Activated CD4-positive, alpha-beta memory T cell treated with anti-CD3 and anti-CD28 coated beads, Interleukin-2, amount 10 ng/mL, durations not matched to agents 7 days and 5 days (primary cell): Measurements from ENCODE around the gene TMEM63C. TPM values are rescaled to one million over a fixed set of nuclear protein-coding genes. Genes with fewer than 3 reads are reported as not detected.
"Not testable (repeated sequence)": the region's sequence is repeated elsewhere in the genome, so short reads cannot be mapped to it uniquely, and the experiment has no call there.

Source experiments
- CTCF ChIA-PET: fragments of 350-600 bp; sonication (Branson Sonifier 250); formaldehyde crosslinking; loops from one replicate; lab custom pipeline; 2021; ENCODE audit warnings: antibody characterized with exemption, inconsistent platforms; lab: Charles Lee
- POLR2A ChIA-PET: fragments of 350-600 bp; sonication (Branson Sonifier 250); formaldehyde crosslinking; loops from one replicate; lab custom pipeline; 2021; ENCODE audit warnings: antibody characterized with exemption; lab: Charles Lee
- DNase-seq: peaks from one replicate; pipeline ENCODE4 v3.0.0-alpha.2; 2020
- H3K27ac Mint-ChIP-seq: one replicate; pipeline ENCODE4 v1.8.0; 2021; ENCODE audit warnings: mild to moderate bottlenecking, mixed read lengths
- H3K27me3 Mint-ChIP-seq: one replicate; pipeline ENCODE4 v1.8.0; 2021; ENCODE audit warnings: mixed read lengths
- H3K36me3 Mint-ChIP-seq: one replicate; pipeline ENCODE4 v1.8.0; 2021; ENCODE audit warnings: low read depth, mixed read lengths
- H3K4me1 Mint-ChIP-seq: one replicate; pipeline ENCODE4 v1.8.0; 2021; ENCODE audit warnings: mixed read lengths
- H3K4me3 Mint-ChIP-seq: one replicate; pipeline ENCODE4 v1.8.0; 2021; ENCODE audit warnings: mild to moderate bottlenecking, mixed read lengths
- H3K9me3 Mint-ChIP-seq: one replicate; pipeline ENCODE4 v1.8.0; 2021; ENCODE audit warnings: mixed read lengths
- total RNA-seq, 2 experiments: library from RNA; stranded (reverse); gene quantifications; one replicate each; pipeline ENCODE4 v1.2.3, GENCODE V29; 2021

The TMEM63C gene
- total RNA-seq, 2 experiments from 2014 or later = 1.5 to 1.9 TPM

DNA sequence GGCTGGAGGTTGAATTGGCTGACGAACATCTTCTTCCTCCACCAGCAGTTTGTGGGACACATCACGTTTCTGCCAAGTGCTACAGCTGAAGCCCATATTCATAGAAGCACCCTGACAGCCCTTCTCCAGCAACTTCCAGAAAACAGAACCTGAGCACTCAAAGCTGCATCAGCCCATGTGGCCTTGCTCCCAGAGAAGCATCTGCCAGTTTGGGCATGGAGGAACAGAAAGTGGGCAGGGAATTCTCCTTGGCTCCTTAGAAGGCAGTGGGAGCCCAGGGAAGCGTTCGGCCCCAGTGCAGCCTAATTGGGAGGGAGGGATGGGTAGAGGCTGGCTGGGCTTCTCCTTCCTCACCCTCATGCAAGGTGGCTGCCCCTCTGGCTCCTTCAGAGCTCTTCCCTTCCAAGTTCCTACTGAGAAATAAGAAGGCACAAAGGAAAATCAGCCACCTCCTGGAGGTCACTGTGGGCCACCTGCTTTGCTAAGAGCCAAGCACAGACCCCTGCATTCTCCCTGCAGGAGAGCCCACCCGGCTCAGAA lies 93.5 kb downstream of the TMEM63C start:
- ChIA-PET CTCF (no interaction called here), POLR2A (no interaction called here)
- no peak for DNase-seq
- no peak overlapping the region for H3K27ac Mint-ChIP-seq
- no peaks in the 10 kb centered on the region for H3K9me3 Mint-ChIP-seq
- peaks cover 20% of the 10 kb centered on the region for H3K27me3 Mint-ChIP-seq
- H3K36me3 Mint-ChIP-seq = no peaks in the 10 kb centered on the region
- no peak overlapping the region for H3K4me3 Mint-ChIP-seq
- H3K4me1 Mint-ChIP-seq = no peaks in the 10 kb centered on the region

DNA sequence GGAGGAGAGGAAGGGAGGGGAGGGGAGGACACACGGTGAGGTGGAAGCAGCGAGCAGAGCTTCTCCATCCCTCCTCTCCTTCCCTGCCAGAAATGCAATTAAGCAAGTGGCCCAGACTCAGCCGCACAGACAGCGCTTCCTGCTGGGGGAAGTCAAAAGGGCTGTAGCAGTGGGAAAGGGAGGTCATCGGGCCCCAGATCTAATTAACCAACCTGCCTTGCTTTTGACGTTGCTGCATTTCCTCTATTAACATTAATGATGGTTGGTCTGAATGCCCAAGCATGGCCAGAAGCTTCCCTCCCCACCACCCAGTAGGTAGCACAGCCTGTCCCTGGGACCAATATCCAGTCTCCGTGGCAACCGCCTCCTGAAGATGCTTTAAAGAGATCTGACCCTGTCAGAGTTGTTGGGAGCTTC lies 94.0 kb downstream of the TMEM63C start:
- Mint-ChIP-seq H3K4me3 (no peak overlapping the region), H3K4me1 (no peaks in the 10 kb centered on the region), H3K9me3 (no peaks in the 10 kb centered on the region), H3K27me3 (peaks cover 18% of the 10 kb centered on the region), H3K27ac (no peak overlapping the region), H3K36me3 (no peaks in the 10 kb centered on the region)
- DNase-seq = no peak
- ChIA-PET POLR2A (no interaction called here), CTCF (no interaction called here)

DNA sequence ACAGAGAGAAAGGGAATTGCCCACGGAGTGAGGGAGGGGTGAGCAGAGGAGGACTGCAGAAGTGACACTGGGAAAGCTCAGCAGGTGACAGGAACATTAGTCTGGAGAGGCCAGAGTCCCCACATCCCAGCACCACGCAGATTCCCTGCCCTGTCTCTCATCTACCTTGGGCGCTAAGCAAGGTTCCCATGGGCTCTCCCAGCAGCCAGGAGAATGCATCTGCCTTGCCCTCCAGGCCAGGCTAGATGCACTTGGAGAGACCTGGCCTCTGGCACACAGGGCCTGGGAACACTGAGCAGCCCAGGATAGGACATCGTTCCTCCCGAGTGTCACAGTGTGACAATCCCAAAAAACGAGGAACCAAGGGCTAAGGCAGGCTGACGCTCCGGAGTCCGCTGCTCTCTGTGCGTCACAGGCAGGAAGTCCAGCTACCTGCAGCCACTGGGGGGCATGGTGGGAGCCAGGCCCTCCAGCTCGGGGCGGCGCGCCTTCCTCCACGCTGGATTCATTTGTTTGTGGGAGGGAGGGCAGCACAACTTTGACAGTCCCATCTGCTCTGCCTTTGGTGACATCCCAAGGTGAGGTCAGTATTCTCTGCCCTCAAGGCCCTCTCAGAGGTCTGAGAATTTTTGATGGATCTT lies 94.8 kb downstream of the TMEM63C start:
- peaks cover 14% of the 10 kb centered on the region for H3K27me3 Mint-ChIP-seq
- no peak overlapping the region for H3K4me3 Mint-ChIP-seq

DNA sequence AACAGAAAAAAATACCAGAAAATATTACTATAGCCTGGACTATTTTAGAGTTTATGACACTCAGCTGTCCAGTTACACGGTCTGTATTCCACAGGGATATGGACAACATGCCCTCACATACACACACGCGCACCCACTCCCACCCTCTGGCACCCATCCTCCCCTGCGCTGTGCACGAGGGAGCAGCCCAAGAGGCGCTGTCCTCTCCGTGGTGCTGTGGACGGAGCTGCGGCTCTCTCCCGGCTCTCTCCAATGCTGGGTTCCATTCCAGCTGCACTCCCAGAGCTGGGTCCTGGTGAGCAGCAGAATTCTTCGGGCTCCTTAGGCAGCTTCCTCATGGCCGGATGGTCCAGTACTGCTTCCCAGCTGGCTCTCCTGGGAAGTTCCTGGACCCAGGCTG lies 95.4 kb downstream of the TMEM63C start:
- no peak overlapping the region for H3K27ac Mint-ChIP-seq
- H3K9me3 Mint-ChIP-seq = no peaks in the 10 kb centered on the region
- H3K4me3 Mint-ChIP-seq = no peak overlapping the region
- no peak for DNase-seq
- POLR2A ChIA-PET = no interaction called here
- H3K27me3 Mint-ChIP-seq = peaks cover 10% of the 10 kb centered on the region
- CTCF ChIA-PET = interaction anchor here (0.5 kb wide), 1 partner anchor 204 kb away, joined by 3 read pairs; no protein-coding TSS in a partner anchor
- no peaks in the 10 kb centered on the region for H3K4me1 Mint-ChIP-seq
- no peaks in the 10 kb centered on the region for H3K36me3 Mint-ChIP-seq

More for the DNA sequence above, 94.8 kb downstream of the TMEM63C start:
- ChIA-PET POLR2A (no interaction called here), CTCF (no interaction called here)
- DNase-seq = no peak
- H3K27ac Mint-ChIP-seq = no peak overlapping the region
- H3K4me1 Mint-ChIP-seq = no peaks in the 10 kb centered on the region
- no peaks in the 10 kb centered on the region for H3K9me3 Mint-ChIP-seq
- no peaks in the 10 kb centered on the region for H3K36me3 Mint-ChIP-seq

DNA sequence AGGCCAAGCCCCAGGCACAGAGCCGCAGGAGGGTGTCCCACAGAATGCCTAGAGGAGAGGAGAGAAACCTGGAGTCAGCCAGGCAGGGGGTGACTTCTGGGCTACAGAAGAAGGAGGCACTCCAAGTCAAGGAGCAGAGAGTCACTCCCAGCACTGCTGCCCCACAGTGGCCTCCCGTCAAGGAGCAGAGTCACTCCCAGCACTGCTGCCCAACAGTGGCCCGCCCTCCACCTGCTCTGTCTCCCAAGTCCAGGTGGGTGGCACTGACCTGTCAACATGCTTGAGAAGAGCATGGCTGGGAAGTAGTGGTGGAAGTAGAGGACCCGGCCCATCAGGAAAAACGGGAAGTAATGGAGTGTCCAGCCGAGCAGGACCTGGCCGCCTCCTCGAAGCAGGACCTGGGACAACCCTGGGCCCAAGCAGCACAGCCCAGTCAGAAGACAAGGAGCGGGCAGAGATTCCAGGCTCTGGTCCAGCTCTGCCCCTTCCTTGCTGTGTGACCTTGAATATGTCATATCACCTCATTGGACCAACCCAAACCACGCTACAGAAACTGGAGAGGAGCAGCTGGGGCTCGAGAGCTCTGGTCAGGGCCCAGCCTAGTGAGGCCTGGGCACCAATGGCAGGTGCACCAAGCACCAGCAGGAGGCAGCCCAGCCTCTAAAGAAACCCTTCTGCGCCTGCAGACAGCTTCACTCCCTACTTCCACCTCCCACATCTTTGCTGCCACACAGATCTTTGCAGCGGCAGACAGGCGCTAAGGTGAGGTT lies 97.0 kb downstream of the TMEM63C start:
- H3K4me3 Mint-ChIP-seq = no peak overlapping the region
- no peaks in the 10 kb centered on the region for H3K27me3 Mint-ChIP-seq
- no peaks in the 10 kb centered on the region for H3K36me3 Mint-ChIP-seq
- H3K4me1 Mint-ChIP-seq = no peaks in the 10 kb centered on the region
- no peak for DNase-seq
- H3K27ac Mint-ChIP-seq = no peak overlapping the region
- H3K9me3 Mint-ChIP-seq = no peaks in the 10 kb centered on the region
- ChIA-PET POLR2A (no interaction called here), CTCF (interaction anchor here (1.9 kb wide), 1 partner anchor 37 kb away, joined by 7 read pairs; no protein-coding TSS in a partner anchor)

DNA sequence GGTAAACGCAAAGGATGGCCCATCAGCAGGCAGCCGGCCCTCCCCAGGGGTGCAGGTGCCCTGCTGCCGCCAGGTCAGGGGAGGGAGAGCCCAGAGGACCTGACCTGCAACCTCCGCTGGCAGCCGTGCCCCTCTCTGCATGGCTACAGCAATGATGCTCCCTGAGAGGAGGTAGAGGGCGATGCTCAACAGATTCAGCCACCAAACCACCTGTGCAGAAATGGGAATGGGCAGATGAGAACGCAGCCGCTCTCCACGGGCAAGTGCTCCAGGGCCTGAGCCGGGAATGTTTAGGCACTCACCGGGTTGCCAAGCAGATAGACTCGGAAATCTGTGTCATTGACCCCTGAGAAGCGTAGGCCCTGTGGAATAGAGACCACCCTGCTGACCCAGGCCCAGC lies 98.1 kb downstream of the TMEM63C start:
- CTCF ChIA-PET = interaction anchor here (1.9 kb wide), 1 partner anchor 36 kb away, joined by 7 read pairs; no protein-coding TSS in a partner anchor
- DNase-seq = no peak
- Mint-ChIP-seq H3K4me3 (no peak overlapping the region), H3K27me3 (no peaks in the 10 kb centered on the region), H3K4me1 (no peaks in the 10 kb centered on the region), H3K9me3 (no peaks in the 10 kb centered on the region), H3K36me3 (no peaks in the 10 kb centered on the region), H3K27ac (no peak overlapping the region)
- POLR2A ChIA-PET = no interaction called here

DNA sequence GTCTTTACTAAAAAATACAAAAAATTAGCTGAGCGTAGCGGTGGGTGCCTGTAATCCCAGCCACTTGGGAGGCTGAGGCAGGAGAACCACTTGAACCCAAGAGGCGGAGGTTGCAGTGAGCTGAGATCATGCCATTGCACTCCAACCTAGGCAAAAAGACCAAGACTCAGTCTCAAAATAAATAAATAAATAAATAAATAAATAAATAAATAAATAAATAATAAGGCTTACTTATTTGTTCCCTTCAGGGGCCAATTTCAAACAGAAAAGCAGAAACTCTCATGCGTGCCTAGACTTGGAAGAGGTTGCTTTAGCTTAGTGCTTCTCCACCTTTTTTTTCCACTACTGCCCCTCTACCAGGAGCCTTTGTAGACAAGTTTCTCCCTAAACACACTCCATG lies 99.3 kb downstream of the TMEM63C start:
- POLR2A ChIA-PET, H3K27ac Mint-ChIP-seq, H3K4me1 Mint-ChIP-seq, H3K27me3 Mint-ChIP-seq, H3K36me3 Mint-ChIP-seq, DNase-seq, H3K9me3 Mint-ChIP-seq, H3K4me3 Mint-ChIP-seq: not testable (repeated sequence)
- CTCF ChIA-PET = interaction anchor here (1.9 kb wide), 1 partner anchor 35 kb away, joined by 7 read pairs; no protein-coding TSS in a partner anchor

DNA sequence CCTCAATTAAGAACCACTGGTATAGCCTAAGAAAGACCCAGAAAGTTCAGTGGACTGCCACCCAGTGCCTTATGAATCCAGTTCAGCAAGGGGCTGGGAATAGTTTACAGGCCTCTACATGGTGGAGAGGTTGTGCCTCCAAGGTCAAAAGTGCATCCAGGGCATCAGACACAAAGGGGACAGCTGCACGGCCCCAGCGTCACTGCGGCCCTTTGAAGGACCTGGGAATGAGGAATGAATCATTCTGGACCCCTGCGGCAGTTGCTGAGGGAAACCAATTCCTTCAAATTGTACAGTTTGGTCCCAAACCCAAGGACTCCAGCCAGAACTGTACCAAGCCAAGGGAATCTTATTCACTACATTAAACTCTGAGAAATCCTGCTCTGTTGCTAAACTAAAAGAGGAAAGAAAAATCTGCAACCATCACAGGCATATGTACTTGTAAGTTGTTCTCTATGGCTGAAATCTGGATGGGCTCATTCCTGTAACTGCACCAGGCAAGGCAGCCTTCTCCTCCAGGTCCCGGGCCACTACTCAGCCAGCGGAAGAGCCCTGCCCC lies 100.3 kb downstream of the TMEM63C start:
- ChIA-PET POLR2A (no interaction called here), CTCF (interaction anchor here (0.9 kb wide), 1 partner anchor 34 kb away, joined by 3 read pairs; no protein-coding TSS in a partner anchor)
- Mint-ChIP-seq H3K4me1 (no peaks in the 10 kb centered on the region), H3K27ac (no peak overlapping the region), H3K9me3 (no peaks in the 10 kb centered on the region), H3K4me3 (no peak overlapping the region), H3K27me3 (no peaks in the 10 kb centered on the region), H3K36me3 (peaks cover 3% of the 10 kb centered on the region)
- no peak for DNase-seq

DNA sequence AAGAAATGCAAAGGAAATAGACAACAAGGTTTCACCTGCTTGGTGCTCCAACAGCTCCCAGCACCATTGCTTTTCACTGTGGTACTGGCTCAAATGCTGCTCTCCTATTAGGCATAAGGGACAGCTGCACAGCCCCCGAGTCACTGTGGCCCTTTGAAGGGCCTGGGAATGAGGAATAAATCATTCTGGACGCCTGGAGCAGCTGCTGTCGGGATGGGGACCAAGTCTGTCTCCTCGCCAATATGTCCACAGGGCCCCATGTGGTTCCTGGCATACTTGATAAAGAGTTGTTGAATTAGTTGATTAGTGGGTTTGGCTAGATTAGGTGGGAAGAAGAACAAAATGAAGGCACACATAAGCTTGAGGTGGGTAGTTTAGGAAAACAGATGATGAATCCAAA lies 102.5 kb downstream of the TMEM63C start:
- Mint-ChIP-seq H3K27ac (no peak overlapping the region), H3K4me1 (no peaks in the 10 kb centered on the region), H3K9me3 (no peaks in the 10 kb centered on the region), H3K36me3 (peaks cover 3% of the 10 kb centered on the region), H3K27me3 (no peaks in the 10 kb centered on the region), H3K4me3 (no peak overlapping the region)
- CTCF ChIA-PET = no interaction called here
- DNase-seq = no peak
- POLR2A ChIA-PET = no interaction called here

DNA sequence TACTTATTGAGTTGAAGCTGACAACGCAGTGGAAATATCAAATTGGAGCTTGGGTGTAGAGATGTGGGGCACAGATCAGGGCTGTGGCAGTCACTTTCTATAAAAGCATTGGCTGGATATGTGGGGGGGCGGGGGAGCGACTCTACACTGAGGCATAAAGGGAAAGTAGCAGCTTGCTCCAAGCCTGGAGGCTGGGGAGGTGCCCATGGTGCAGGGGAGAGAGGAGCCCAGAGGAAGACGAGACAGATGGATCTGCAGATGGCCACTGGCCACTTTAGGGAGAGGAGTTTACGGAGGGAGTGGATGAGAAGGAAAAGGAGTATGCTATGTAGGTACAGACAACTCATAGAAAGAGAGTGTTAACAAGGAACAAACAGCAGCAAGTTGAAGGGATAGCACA lies 102.9 kb downstream of the TMEM63C start:
- CTCF ChIA-PET = no interaction called here

DNA sequence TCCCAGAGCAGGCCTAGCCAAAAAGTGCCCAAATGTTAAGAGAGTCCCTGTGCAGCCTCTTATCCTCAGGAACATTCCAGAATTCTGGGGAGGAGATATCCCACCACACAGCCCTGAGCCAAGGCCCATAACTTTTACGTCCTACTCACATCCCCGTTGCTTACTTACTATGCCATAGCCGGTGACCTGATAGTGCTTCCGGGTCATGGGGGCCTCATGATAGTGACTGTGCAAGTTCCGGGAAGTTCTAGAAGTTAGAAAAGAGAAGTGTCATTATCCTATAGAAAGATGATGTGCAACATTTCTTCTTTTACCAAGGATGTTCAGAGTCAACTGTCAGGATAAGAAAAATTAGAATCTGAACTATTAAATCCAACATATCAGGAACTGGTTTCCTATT lies 105.0 kb downstream of the TMEM63C start:
- Mint-ChIP-seq H3K27ac (no peak overlapping the region), H3K4me1 (no peaks in the 10 kb centered on the region), H3K9me3 (no peaks in the 10 kb centered on the region), H3K4me3 (no peak overlapping the region), H3K36me3 (peaks cover 3% of the 10 kb centered on the region), H3K27me3 (no peaks in the 10 kb centered on the region)
- DNase-seq = no peak
- CTCF ChIA-PET = interaction anchor here (0.6 to 1.7 kb wide), 2 partner anchors 15 to 29 kb away, joined by 3 to 6 read pairs; no protein-coding TSS in a partner anchor
- POLR2A ChIA-PET = no interaction called here

More for the DNA sequence above, 102.9 kb downstream of the TMEM63C start:
- POLR2A ChIA-PET = no interaction called here
- H3K27ac Mint-ChIP-seq = no peak overlapping the region
- no peaks in the 10 kb centered on the region for H3K9me3 Mint-ChIP-seq
- no peaks in the 10 kb centered on the region for H3K4me1 Mint-ChIP-seq
- H3K4me3 Mint-ChIP-seq = no peak overlapping the region
- DNase-seq = no peak
- peaks cover 3% of the 10 kb centered on the region for H3K36me3 Mint-ChIP-seq
- no peaks in the 10 kb centered on the region for H3K27me3 Mint-ChIP-seq

DNA sequence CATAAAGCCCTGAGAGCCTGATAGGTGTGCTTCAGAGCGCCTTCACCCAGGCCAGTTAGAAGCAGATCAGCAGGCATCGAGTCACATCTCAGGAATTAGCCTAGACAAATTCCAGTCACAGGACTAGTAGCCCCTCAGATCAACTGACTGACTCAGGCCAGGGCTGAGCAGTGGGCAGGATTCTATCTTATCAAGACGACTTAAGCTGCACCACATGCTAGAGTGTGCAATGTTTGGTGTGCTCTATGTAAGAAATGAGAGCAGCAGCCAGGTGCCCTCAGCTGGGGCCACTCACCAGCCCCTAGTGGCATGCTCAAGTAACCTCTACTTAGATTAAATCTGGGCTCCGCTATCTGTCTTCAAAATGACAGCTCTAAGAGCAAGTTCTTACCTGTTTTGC lies 109.1 kb downstream of the TMEM63C start:
- DNase-seq = no peak
- H3K4me1 Mint-ChIP-seq = no peaks in the 10 kb centered on the region
- H3K27ac Mint-ChIP-seq = no peak overlapping the region
- H3K27me3 Mint-ChIP-seq = no peaks in the 10 kb centered on the region
- ChIA-PET CTCF (no interaction called here), POLR2A (interaction anchor here (1.1 kb wide), 1 partner anchor 31 kb away, joined by 3 read pairs; the partner anchor contains the start of gene GSTZ1)
- no peak overlapping the region for H3K4me3 Mint-ChIP-seq
- no peaks in the 10 kb centered on the region for H3K9me3 Mint-ChIP-seq
- H3K36me3 Mint-ChIP-seq = no peaks in the 10 kb centered on the region

DNA sequence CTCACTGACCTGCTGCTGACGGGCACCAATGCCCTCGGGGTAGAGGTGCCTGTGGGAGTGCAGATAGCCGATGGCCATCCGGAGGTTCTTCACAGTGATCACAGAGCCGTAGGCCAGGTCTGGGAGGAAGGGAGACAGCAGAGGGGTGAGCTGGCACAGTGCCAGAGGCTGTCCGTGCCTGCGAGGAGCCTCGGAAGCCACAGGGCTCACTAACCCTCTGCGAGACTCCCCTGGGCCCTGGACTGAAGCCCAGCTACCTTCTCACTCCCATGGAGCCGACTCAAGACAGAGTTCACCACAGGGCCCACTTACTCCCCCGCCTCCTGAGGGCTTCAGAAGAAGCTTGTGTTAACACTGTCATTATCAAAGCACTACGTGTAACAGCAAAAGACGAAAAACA lies 114.6 kb downstream of the TMEM63C start:
- Mint-ChIP-seq H3K4me1 (no peaks in the 10 kb centered on the region), H3K36me3 (no peaks in the 10 kb centered on the region), H3K4me3 (no peak overlapping the region), H3K9me3 (no peaks in the 10 kb centered on the region), H3K27ac (no peak overlapping the region), H3K27me3 (no peaks in the 10 kb centered on the region)
- POLR2A ChIA-PET = no interaction called here
- no peak for DNase-seq
- CTCF ChIA-PET = interaction anchor here (1.8 kb wide), 1 partner anchor 20 kb away, joined by 10 read pairs; no protein-coding TSS in a partner anchor
